GM12874 (cell line): Measurements from ENCODE around the gene PLA2G2E.

Experiments used
- TF ChIP-seq, protein P1 (sequence below): IDR thresholded peaks from 2 replicates; pipeline ENCODE4 v1.5.1; 2011; ENCODE audit warnings: low read depth, mild to moderate bottlenecking, control low read depth, low read length, moderate library complexity; ENCODE audit not compliant: insufficient read depth

PLA2G2E gene

GRCh38 chr1:19893687-19894086 lies 29.7 kb downstream of the PLA2G2E start:
- TF ChIP-seq, protein P1, sequence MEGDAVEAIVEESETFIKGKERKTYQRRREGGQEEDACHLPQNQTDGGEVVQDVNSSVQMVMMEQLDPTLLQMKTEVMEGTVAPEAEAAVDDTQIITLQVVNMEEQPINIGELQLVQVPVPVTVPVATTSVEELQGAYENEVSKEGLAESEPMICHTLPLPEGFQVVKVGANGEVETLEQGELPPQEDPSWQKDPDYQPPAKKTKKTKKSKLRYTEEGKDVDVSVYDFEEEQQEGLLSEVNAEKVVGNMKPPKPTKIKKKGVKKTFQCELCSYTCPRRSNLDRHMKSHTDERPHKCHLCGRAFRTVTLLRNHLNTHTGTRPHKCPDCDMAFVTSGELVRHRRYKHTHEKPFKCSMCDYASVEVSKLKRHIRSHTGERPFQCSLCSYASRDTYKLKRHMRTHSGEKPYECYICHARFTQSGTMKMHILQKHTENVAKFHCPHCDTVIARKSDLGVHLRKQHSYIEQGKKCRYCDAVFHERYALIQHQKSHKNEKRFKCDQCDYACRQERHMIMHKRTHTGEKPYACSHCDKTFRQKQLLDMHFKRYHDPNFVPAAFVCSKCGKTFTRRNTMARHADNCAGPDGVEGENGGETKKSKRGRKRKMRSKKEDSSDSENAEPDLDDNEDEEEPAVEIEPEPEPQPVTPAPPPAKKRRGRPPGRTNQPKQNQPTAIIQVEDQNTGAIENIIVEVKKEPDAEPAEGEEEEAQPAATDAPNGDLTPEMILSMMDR, result no peak

GRCh38 chr1:19892628-19893168 lies 30.7 kb downstream of the PLA2G2E start:
- TF ChIP-seq, protein P1, result no peak

GRCh38 chr1:19892129-19892528 lies 31.3 kb downstream of the PLA2G2E start:
- TF ChIP-seq, protein P1, result no peak

GRCh38 chr1:19889656-19890055 lies 33.8 kb downstream of the PLA2G2E start:
- TF ChIP-seq, protein P1, result no peak

GRCh38 chr1:19888112-19888511 lies 35.3 kb downstream of the PLA2G2E start:
- TF ChIP-seq, protein P1, result no peak

- TF ChIP-seq, protein P1, result no peak
Observed at GRCh38 chr1:19885821-19886220, 37.6 kb downstream of the PLA2G2E start.

DNA sequence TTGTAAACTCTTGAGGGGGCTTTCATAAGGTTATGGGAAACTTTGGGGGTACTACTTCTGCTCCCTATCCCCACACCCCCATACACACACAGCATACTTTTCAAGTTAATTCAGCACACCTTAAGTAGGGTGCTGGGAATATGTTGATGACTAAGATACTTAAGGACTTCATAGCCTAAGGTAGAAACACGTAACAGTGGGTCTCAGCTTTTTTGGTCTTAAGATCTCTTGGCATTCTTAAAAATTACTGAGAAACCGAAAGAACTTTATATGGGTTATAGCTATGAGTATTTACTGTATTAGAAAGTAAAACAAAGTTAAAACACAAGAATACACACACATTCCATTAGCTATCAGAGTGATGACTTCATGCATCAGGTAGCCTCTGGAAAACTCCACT lies 39.1 kb downstream of the PLA2G2E start:
- TF ChIP-seq, protein P1, result no peak
